HG03196 (cell line): ENCODE measurements around the gene POLE.

Source experiments
- ATAC-seq: cut with Tn5 transposase; IDR thresholded peaks from one replicate; pipeline ENCODE4 v1.9.1; 2021; ENCODE audit not compliant: unreplicated experiment

Gene POLE

GRCh38 chr12:132658149-132658894 lies 28.8 kb downstream of the POLE start:
- no peak for ATAC-seq

GRCh38 chr12:132657004-132657727 lies 30.0 kb downstream of the POLE start:
- ATAC-seq: no peak

GRCh38 chr12:132653567-132654290 lies 33.4 kb downstream of the POLE start:
- no peak for ATAC-seq

GRCh38 chr12:132651444-132652100 lies 35.6 kb downstream of the POLE start:
- no peak for ATAC-seq

GRCh38 chr12:132649226-132649945 lies 37.8 kb downstream of the POLE start:
- no peak for ATAC-seq

GRCh38 chr12:132648616-132649225 lies 38.4 kb downstream of the POLE start:
- no peak for ATAC-seq

GRCh38 chr12:132647858-132648257 lies 39.3 kb downstream of the POLE start:
- no peak for ATAC-seq

GRCh38 chr12:132646850-132647249 lies 40.3 kb downstream of the POLE start:
- ATAC-seq: no peak

- ATAC-seq: no peak
These were observed 44.0 kb downstream of the POLE start for GRCh38 chr12:132642846-132643835.

GRCh38 chr12:132641811-132642650 lies 45.1 kb downstream of the POLE start:
- no peak for ATAC-seq

GRCh38 chr12:132640936-132641335 lies 46.2 kb downstream of the POLE start:
- no peak for ATAC-seq

- no peak for ATAC-seq
These were observed 47.1 kb downstream of the POLE start for GRCh38 chr12:132639956-132640520.

GRCh38 chr12:132638541-132639408 lies 48.4 kb downstream of the POLE start:
- ATAC-seq: no peak

GRCh38 chr12:132637811-132638210 lies 49.3 kb downstream of the POLE start:
- ATAC-seq: no peak

GRCh38 chr12:132635076-132635955 lies 51.8 kb downstream of the POLE start:
- no peak for ATAC-seq
